Prostate gland (tissue), 2 donors: Measurements from ENCODE around the gene F12.

Source experiments
- CTCF ChIP-seq, 4 experiments: fragments of 200-600 bp in 2 of 4; fragments of 450-650 bp in 2 of 4; sonication (generic) in 2 of 4; IDR thresholded peaks; 1 replicate in 3 of 4; 2 replicates in 1 of 4; pipeline ENCODE4 v1.5.1; 2016 to 2019; ENCODE audit warnings: antibody characterized with exemption in 4 of 4, mild to moderate bottlenecking in 2 of 4, moderate library complexity in 2 of 4
- POLR2A ChIP-seq: fragments of 450-650 bp; IDR thresholded peaks from one replicate; pipeline ENCODE4 v1.6.1; 2016; ENCODE audit warnings: antibody characterized with exemption, mild to moderate bottlenecking
- POLR2AphosphoS5 ChIP-seq: sonication (generic); formaldehyde crosslinking; IDR thresholded peaks from one replicate; pipeline ENCODE4 v1.6.1; 2017; ENCODE audit warnings: antibody characterized with exemption

- TF ChIP-seq CTCF (IDR thresholded peaks at IDR 0.05) (no peak), POLR2AphosphoS5 (no peak), POLR2A (no peak)
Measured at GRCh38 chr5:177392765-177393164, 16.6 kb downstream of the F12 start.
